AG09319 (cell line): Measurements from ENCODE around the gene LRRN4.

Experiments
- DNase-seq: peaks from one replicate; pipeline ENCODE4 v3.0.0-alpha.2; 2010; ENCODE audit warnings: low read depth; ENCODE audit errors: extremely low read depth
- TF ChIP-seq, protein P1 (sequence below): IDR thresholded peaks from 2 replicates; pipeline ENCODE4 v1.5.1; 2011; ENCODE audit warnings: low read depth, mild to moderate bottlenecking, inconsistent platforms, low read length, moderate library complexity

Gene LRRN4

DNA sequence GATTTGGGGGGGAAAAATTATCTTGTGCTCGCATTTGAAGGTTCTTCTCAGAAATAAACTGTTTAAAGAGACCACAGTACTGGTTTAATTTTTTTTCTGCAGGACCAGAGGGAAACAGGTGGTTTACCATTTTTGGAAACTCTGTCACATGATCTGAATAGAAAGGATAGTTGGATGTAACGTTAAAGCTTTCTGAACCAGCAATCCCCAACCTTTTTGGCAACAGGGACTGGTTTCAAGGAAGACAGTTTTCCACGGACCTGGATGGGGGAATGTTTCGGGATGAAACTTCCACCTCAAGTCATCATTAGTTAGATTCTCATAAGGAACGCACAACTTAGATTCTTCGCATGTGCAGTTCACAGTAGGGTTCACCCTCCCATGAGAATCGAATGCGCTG lies 53.0 kb downstream of the LRRN4 start:
- TF ChIP-seq, protein P1, sequence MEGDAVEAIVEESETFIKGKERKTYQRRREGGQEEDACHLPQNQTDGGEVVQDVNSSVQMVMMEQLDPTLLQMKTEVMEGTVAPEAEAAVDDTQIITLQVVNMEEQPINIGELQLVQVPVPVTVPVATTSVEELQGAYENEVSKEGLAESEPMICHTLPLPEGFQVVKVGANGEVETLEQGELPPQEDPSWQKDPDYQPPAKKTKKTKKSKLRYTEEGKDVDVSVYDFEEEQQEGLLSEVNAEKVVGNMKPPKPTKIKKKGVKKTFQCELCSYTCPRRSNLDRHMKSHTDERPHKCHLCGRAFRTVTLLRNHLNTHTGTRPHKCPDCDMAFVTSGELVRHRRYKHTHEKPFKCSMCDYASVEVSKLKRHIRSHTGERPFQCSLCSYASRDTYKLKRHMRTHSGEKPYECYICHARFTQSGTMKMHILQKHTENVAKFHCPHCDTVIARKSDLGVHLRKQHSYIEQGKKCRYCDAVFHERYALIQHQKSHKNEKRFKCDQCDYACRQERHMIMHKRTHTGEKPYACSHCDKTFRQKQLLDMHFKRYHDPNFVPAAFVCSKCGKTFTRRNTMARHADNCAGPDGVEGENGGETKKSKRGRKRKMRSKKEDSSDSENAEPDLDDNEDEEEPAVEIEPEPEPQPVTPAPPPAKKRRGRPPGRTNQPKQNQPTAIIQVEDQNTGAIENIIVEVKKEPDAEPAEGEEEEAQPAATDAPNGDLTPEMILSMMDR = no peak

DNA sequence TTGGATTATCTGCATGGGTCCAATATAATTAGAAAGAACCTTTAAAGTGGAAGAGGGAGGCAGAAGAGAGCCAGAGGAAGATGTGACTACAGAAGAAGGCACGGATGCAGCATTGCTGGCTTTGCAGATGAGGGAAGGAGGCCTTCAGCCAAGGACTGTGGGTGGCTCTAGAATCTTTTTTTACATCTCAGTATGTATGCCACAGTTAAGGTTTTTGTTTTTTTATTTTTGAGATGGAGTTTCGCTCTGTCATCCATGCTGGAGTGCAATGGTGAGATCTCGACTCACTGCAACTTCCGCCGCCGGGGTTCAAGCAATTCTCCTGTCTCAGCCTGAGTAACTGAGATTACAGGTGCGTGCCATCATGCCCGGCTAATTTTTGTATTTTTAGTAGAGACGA lies 54.1 kb downstream of the LRRN4 start:
- TF ChIP-seq, protein P1 = no peak
- DNase-seq = no peak

More for the DNA sequence above, 53.0 kb downstream of the LRRN4 start:
- DNase-seq = no peak

DNA sequence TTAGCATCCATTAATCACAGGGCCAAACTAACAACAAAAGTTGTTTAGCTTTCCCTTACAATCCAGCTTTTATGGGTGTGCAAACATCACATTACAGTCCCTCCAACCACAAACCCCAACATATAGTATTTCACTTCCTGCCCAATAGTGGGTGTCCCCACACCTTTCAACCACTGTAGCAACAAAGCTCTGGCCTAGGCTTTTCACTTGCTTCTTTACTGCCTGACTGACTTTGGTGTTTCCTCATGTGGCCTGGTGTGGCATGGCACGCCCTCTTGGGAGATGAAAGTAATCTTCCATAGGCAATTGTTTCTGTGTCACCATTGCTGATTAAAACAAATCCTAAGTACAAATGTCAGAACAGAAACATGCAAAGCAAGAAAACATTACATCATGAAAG lies 57.1 kb downstream of the LRRN4 start:
- no peak for DNase-seq
- TF ChIP-seq, protein P1 = no peak

DNA sequence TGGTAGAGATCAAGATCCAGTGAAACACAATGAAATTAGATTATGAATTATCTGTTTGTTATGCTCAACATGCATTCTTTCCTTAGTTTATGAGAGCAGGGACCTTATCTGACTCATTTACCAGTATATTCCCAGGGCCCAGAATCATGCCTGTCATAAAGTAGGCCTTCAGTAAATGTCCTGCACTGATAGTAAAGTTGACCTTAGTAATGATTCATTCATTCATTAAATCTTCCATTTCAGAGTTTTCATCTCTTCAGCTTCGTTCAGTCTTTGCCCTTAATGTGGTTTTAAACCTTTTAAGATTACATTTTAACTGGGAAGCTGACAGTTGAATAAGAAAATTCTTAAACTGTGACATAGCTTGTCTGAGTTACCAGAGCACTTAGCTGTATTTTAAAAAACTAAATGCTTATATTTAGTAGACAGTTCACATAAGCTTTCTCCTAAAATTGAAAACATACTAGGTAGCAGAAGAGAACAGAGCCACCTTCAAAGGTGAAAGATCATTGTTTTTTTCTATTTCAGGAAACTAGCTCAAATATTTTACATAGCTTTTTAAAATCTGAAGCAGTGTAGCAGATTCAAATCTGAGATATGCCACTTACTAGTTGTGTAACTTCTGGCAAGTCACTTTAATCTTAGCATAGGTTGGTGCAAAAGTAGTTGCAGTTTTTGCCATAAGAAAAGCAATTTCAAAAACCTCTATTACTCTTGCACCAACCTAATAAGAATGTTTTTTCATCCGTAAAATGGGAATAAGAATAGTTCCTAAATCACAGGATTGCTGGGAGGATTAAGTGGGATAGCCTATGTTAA lies 62.0 kb downstream of the LRRN4 start:
- TF ChIP-seq, protein P1 = no peak
- no peak for DNase-seq

DNA sequence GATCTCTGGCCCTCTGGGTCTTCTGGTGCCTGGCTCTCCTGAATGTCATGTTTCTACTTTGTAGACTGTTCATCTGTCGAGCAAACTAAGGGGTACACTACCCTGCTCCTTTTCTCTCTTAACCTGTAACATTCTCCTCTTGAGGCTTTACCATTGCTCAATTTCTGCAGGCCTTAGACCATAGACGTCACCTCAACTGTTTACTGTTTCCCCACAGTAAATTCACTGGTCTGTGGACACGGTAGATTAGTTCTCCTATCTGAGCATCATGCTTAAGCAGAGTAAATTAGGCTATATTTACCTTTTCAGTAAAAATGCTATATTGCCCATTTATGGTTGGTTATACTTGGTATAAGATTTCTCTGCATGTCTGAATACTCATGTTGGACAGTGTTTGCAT lies 62.9 kb downstream of the LRRN4 start:
- TF ChIP-seq, protein P1 = no peak
- no peak for DNase-seq
